Upper lobe of left lung (tissue), 6 donors: ENCODE measurements around the gene DIP2C. TPM values are rescaled to one million over a fixed set of nuclear protein-coding genes. Genes with fewer than 3 reads are reported as not detected.

Experiments
- ATAC-seq, 2 donors: fragments of 200-7000 bp; cut with Tn5 transposase; one replicate each; pipeline ENCODE4 v1.9.1; 2022; ENCODE audit warnings: mild to moderate bottlenecking in 2 of 2, moderate library complexity in 2 of 2; ENCODE audit not compliant: low FRiP score in 2 of 2
- DNase-seq, 2 donors: peaks; one replicate each; pipeline ENCODE4 v3.0.0-alpha.2; 2019 to 2020
- H3K27ac ChIP-seq, 4 donors: fragments of 200-600 bp; sonication (generic); one replicate each; pipeline ENCODE4 v1.5.1; 2016 to 2019
- H3K27me3 ChIP-seq, 4 donors: fragments of 200-600 bp; sonication (generic); one replicate each; pipeline ENCODE4 v1.5.1; 2017 to 2019
- H3K36me3 ChIP-seq, 4 donors: fragments of 200-600 bp; sonication (generic); one replicate each; pipeline ENCODE4 v1.5.1; 2016 to 2019
- H3K4me1 ChIP-seq, 4 donors: fragments of 200-600 bp; sonication (generic); one replicate each; pipeline ENCODE4 v1.5.1; 2018 to 2019
- H3K4me3 ChIP-seq, 4 donors: fragments of 200-600 bp; sonication (generic); one replicate each; pipeline ENCODE4 v1.5.1; 2017 to 2019; ENCODE audit warnings: mild to moderate bottlenecking in 2 of 4, moderate library complexity in 1 of 4
- H3K9me3 ChIP-seq, 4 donors: fragments of 200-600 bp; sonication (generic); one replicate each; pipeline ENCODE4 v1.5.1; 2018 to 2019
- CTCF ChIP-seq, 6 experiments: fragments of 450-650 bp in 4 of 6; fragments of 200-600 bp in 2 of 6; sonication (generic) in 2 of 6; IDR thresholded peaks; one replicate each; pipeline ENCODE4 v1.5.1; 2016 to 2019; ENCODE audit warnings: antibody characterized with exemption in 6 of 6
- EP300 ChIP-seq, 4 donors: sonication (generic); formaldehyde crosslinking; IDR thresholded peaks; one replicate each; pipeline ENCODE4 v1.5.1; 2017; ENCODE audit warnings: antibody characterized with exemption in 4 of 4, control low read depth in 2 of 4
- POLR2A ChIP-seq, 4 donors: fragments of 450-650 bp; IDR thresholded peaks; one replicate each; pipeline ENCODE4 v1.5.1; 2016 to 2017; ENCODE audit warnings: antibody characterized with exemption in 4 of 4, mild to moderate bottlenecking in 2 of 4
- POLR2AphosphoS5 ChIP-seq, 2 donors: sonication (generic); formaldehyde crosslinking; IDR thresholded peaks; one replicate each; pipeline ENCODE4 v1.5.1; 2017; ENCODE audit warnings: antibody characterized with exemption in 2 of 2
- WGBS, 2 donors: methylation state at CpG; one replicate each; pipeline ENCODE4 v1.1.5; 2017 to 2018; 5-methylcytosine and 5-hydroxymethylcytosine counted together
- total RNA-seq, 6 donors: library from RNA; depleted of rRNA in 4 of 6; stranded (reverse); fragments of >200 nt in 4 of 6; gene quantifications; one replicate each; pipeline versions ENCODE4 v1.1.0 to v1.2.1, GENCODE V29; 2016 to 2021
- donor health status: DM: no; HTN: no; CAD: no; lungs with moderate emphysema.
- donor health status: DM: no; HTN: yes; CAD: no; lungs with severe emphysema.

The DIP2C gene
- total RNA-seq, 6 donors from 2014 or later: 11.6 to 32.5 (median 14.7) TPM

GRCh38 chr10:521261-522250 is 167.9 kb downstream of the DIP2C start:
- no peaks in the 10 kb centered on the region for H3K9me3 ChIP-seq
- DNase-seq: peak in 1 of 2 donors; percentile 15
- no peak overlapping the region for H3K4me3 ChIP-seq
- WGBS, 2 donors: 66 to 68% methylated on average over 16 of the region's 17 CpGs
- no peak overlapping the region for H3K27ac ChIP-seq
- no peaks in the 10 kb centered on the region for H3K4me1 ChIP-seq
- no peaks in the 10 kb centered on the region for H3K27me3 ChIP-seq
- peak in 1 of 2 donors; percentile 8 for ATAC-seq
- no peak for TF ChIP-seq EP300 (IDR thresholded peaks at IDR 0.05)
- TF ChIP-seq POLR2A (IDR thresholded peaks at IDR 0.05): no peak
- no peak for TF ChIP-seq CTCF (IDR thresholded peaks at IDR 0.05)
- TF ChIP-seq POLR2AphosphoS5 (IDR thresholded peaks at IDR 0.05): no peak
- H3K36me3 ChIP-seq: no peaks in the 10 kb centered on the region

GRCh38 chr10:520402-520787 is 169.1 kb downstream of the DIP2C start:
- Histone ChIP-seq H3K27me3 (no peaks in the 10 kb centered on the region), H3K36me3 (no peaks in the 10 kb centered on the region), H3K4me3 (no peak overlapping the region), H3K9me3 (no peaks in the 10 kb centered on the region), H3K27ac (no peak overlapping the region), H3K4me1 (no peaks in the 10 kb centered on the region)
- no peak for TF ChIP-seq POLR2A (IDR thresholded peaks at IDR 0.05)
- DNase-seq (peak in 1 of 2 donors; percentile 20), ATAC-seq (no peak)
- WGBS, 2 donors: 73 to 76% methylated on average over 6 of the region's 6 CpGs

- DNase-seq (peak in 1 of 2 donors; percentile 9), ATAC-seq (no peak)
- TF ChIP-seq POLR2AphosphoS5 (IDR thresholded peaks at IDR 0.05) (no peak), EP300 (IDR thresholded peaks at IDR 0.05) (no peak), CTCF (IDR thresholded peaks at IDR 0.05) (no peak), POLR2A (IDR thresholded peaks at IDR 0.05) (no peak)
- WGBS, 2 donors: 92 to 95% methylated on average over 25 of the region's 25 CpGs
- H3K36me3 ChIP-seq: no peaks in the 10 kb centered on the region
- no peak overlapping the region for H3K4me3 ChIP-seq
- no peak overlapping the region for H3K27ac ChIP-seq
- H3K4me1 ChIP-seq: no peaks in the 10 kb centered on the region
- H3K27me3 ChIP-seq: no peaks in the 10 kb centered on the region
- no peaks in the 10 kb centered on the region for H3K9me3 ChIP-seq
These were observed 169.6 kb downstream of the DIP2C start for GRCh38 chr10:519716-520401.

- H3K27me3 ChIP-seq: no peaks in the 10 kb centered on the region
- H3K27ac ChIP-seq: no peak overlapping the region
- ATAC-seq: no peak
- H3K36me3 ChIP-seq: no peaks in the 10 kb centered on the region
- TF ChIP-seq EP300 (IDR thresholded peaks at IDR 0.05): no peak
- TF ChIP-seq CTCF (IDR thresholded peaks at IDR 0.05): no peak
- TF ChIP-seq POLR2AphosphoS5 (IDR thresholded peaks at IDR 0.05): no peak
- TF ChIP-seq POLR2A (IDR thresholded peaks at IDR 0.05): no peak
- H3K4me3 ChIP-seq: no peak overlapping the region
- peaks cover 0 to 4% (median 0%) of the 10 kb centered on the region in 4 donors for H3K4me1 ChIP-seq
- 87 to 98% methylated on average over 8 to 16 of the region's 16 CpGs for WGBS, 2 donors
- peak in 1 of 2 donors; percentile 15 for DNase-seq
- no peaks in the 10 kb centered on the region for H3K9me3 ChIP-seq
These were observed 170.3 kb downstream of the DIP2C start for GRCh38 chr10:519055-519715.
